ENCODE measurements around the gene IST1. TPM values are rescaled to one million over a fixed set of nuclear protein-coding genes. Genes with fewer than 3 reads are reported as not detected.

The IST1 gene
- total and polyA plus RNA-seq, 10 of the 15 experiments (the other 5 are each of a cell fraction or from before 2014, with no cell fraction given): 97.3 to 293 (median 138) TPM

- in situ Hi-C loops (cut with MboI): no loop called here
- FAIRE-seq: no peak
- no peak for TF ChIP-seq SIX5 (IDR thresholded peaks at IDR 0.05; ENCODE audit: low read depth, low read length, severe bottlenecking)
- no peak for TF ChIP-seq PML (IDR thresholded peaks at IDR 0.05; ENCODE audit: low read length)
- TF ChIP-seq MXI1 (IDR thresholded peaks at IDR 0.05; ENCODE audit: low read depth, low read length): no peak
- no peak for TF ChIP-seq BHLHE40 (IDR thresholded peaks at IDR 0.05; ENCODE audit: borderline replicate concordance in 1 of 2, low read depth in 2 of 2, low read length in 1 of 2)
- no peak for TF ChIP-seq KLF5 (IDR thresholded peaks at IDR 0.05; ENCODE audit: partially characterized antibody)
- TF ChIP-seq ZNF274 (IDR thresholded peaks at IDR 0.05; ENCODE audit: insufficient read depth, insufficient read length): no peak
- TF ChIP-seq ZNF384 (IDR thresholded peaks at IDR 0.05; ENCODE audit: borderline replicate concordance, low read depth, low read length): no peak
- TF ChIP-seq SREBF2 (IDR thresholded peaks at IDR 0.05; ENCODE audit: low read length): no peak
- TF ChIP-seq CTCF (IDR thresholded peaks at IDR 0.05 in 2 of 3, conservative IDR thresholded peaks at IDR 0.05 in 1 of 3; ENCODE audit: control insufficient read depth in 2 of 3, extremely low read depth in 1 of 3, insufficient read depth in 1 of 3, low read depth in 3 of 3, low read length in 3 of 3): no peak
- no peak for TF ChIP-seq ZBTB11 (CRISPR knock-in tag; IDR thresholded peaks at IDR 0.05)
- no peak for TF ChIP-seq TAF1 (IDR thresholded peaks at IDR 0.05; ENCODE audit: borderline replicate concordance, low read depth, low read length)
- TF ChIP-seq ZBTB4 (CRISPR knock-in tag; IDR thresholded peaks at IDR 0.05): no peak
Measured at GRCh38 chr16:71902656-71903365, 7.5 kb downstream of the IST1 start.

More at GRCh38 chr16:71902656-71903365, 7.5 kb downstream of the IST1 start:
- Histone ChIP-seq H3K36me3 (ENCODE audit: control insufficient read depth in 2 of 2, insufficient read depth in 2 of 2, low read length in 1 of 2) (peaks cover 0 to 4% of the 10 kb centered on the region in 2 experiments; a peak in 3 of 4 replicates), H3K4me1 (ENCODE audit: control insufficient read depth, insufficient read depth, low read length) (peaks cover 4% of the 10 kb centered on the region; the same call in 1 of the 2 replicates), H3K9me3 (replicated peaks; ENCODE audit: control insufficient read depth, insufficient read depth, low read length) (peaks cover 4% of the 10 kb centered on the region; the same call in 2 of the 3 replicates), H3K27ac (ENCODE audit: control insufficient read depth, insufficient read depth) (no peak overlapping the region), H3K79me2 (ENCODE audit: control insufficient read depth, insufficient read depth, low read length) (peaks cover 93% of the 10 kb centered on the region), H4K20me1 (ENCODE audit: control insufficient read depth, insufficient read depth) (peaks cover 6% of the 10 kb centered on the region; the same call in 1 of the 2 replicates), H3K9ac (ENCODE audit: control insufficient read depth, insufficient read depth, low read length) (no peak overlapping the region), H2AFZ (ENCODE audit: control insufficient read depth, low read depth, low read length) (no peak overlapping the region), H3K4me3 (no peak overlapping the region; the same call in 1 of the 2 replicates), H3K4me2 (ENCODE audit: control insufficient read depth, insufficient read depth) (peak overlapping the region; percentile 22; the same call in 1 of the 2 replicates), H3K27me3 (replicated peaks in 1 of 2; ENCODE audit: control insufficient read depth in 2 of 2, insufficient read depth in 2 of 2, low read length in 1 of 2) (no peaks in the 10 kb centered on the region)
- DNase-seq (ENCODE audit: low read depth, low spot score) (no peak), ATAC-seq (no peak)
- ChIA-PET SMC1A (ENCODE audit: uncharacterized antibody, unreplicated experiment) (interaction anchor here (0.7 to 1.9 kb wide), 8 partner anchors 8 to 138 kb away, joined by 3 to 9 read pairs (median 3); partner anchors contain the start of gene ZNF821), POLR2A (interaction anchor here (0.6 to 1.2 kb wide), 4 partner anchors 11 to 28 kb away, joined by 3 to 6 read pairs (median 4); no protein-coding TSS in a partner anchor), RAD21 (ENCODE audit: unreplicated experiment) (interaction anchor here (1.0 to 1.9 kb wide), 2 partner anchors 14 to 59 kb away, joined by 3 to 4 read pairs; no protein-coding TSS in a partner anchor), CTCF (interaction anchor here (0.5 to 5.7 kb wide), 5 partner anchors 16 to 61 kb away, joined by 3 to 31 read pairs (median 3); no protein-coding TSS in a partner anchor)
- intact Hi-C loops (cut with micrococcal nuclease; ENCODE audit: unreplicated experiment): no loop called here
- 87% methylated on average over 5 of the region's 5 CpGs for WGBS (ENCODE audit: insufficient coverage, insufficient replicate concordance, low lambda C conversion rate, missing lambda C conversion rate)
- no TSS peak for BruUV-seq (replicated peaks)

Data from GM12878 (cell line).